ENCODE results near the gene C6orf120. TPM values are rescaled to one million over a fixed set of nuclear protein-coding genes. Genes with fewer than 3 reads are reported as not detected.

The C6orf120 gene
- total and polyA plus RNA-seq, 2 donors (not counting 1 experiment from before 2014, with no cell fraction given) = 9.7 to 27.1 TPM

DNA sequence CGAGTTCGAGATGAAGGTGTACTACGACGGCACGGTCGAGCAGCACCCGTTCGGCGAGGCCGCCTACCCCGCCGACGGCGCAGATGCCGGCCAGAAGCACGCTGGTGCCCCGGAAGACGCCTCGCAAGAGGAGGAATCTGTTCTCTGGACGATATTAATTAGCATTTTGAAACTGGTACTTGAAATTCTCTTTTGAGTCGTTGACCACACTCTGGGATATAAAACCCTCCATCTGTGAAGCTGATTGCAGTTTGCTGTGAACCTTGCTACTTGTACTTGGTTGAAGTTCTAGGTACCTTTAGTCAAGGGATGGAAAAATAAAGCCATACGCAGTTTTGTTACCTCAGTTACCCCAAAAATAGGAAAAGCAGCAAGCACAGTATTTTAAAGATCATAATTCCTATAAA is 917 bp downstream of the C6orf120 start:
- Histone ChIP-seq H3K4me2 (replicated peaks; ENCODE audit: low read depth, low read length, poor library complexity, severe bottlenecking) (peak overlapping the region; percentile 85), H3K4me1 (ENCODE audit: control insufficient read depth in 2 of 2, insufficient read depth in 2 of 2, low read length in 2 of 2) (peaks cover 27 to 44% of the 10 kb centered on the region in 2 donors), H3K9me3 (ENCODE audit: control extremely low read depth in 1 of 3, control insufficient read depth in 2 of 3, insufficient read depth in 1 of 3, low read length in 2 of 3) (no peaks in the 10 kb centered on the region), H2AFZ (ENCODE audit: insufficient read depth, low read depth, low read length, poor library complexity, severe bottlenecking) (peak overlapping the region; percentile 97), H3K27me3 (replicated peaks in 1 of 4; ENCODE audit: control extremely low read depth in 1 of 4, control insufficient read depth in 3 of 4, insufficient read depth in 4 of 4, low read length in 3 of 4) (no peaks in the 10 kb centered on the region), H3K79me2 (ENCODE audit: control insufficient read depth, insufficient read depth, low read length) (peaks cover 40% of the 10 kb centered on the region), H3K9ac (ENCODE audit: low read length) (peak overlapping the region; percentile 92), H3K27ac (ENCODE audit: low read length in 2 of 2) (peak overlapping the region; percentile 86 to 95), H3K4me3 (ENCODE audit: control extremely low read depth in 1 of 5, extremely low read depth in 1 of 5, insufficient read depth in 1 of 5, low read depth in 2 of 5, low read length in 4 of 5) (peak overlapping the region; percentile 61 to 95 (median 85)), H4K20me1 (ENCODE audit: control insufficient read depth, insufficient read depth, low read length, poor library complexity, severe bottlenecking) (no peaks in the 10 kb centered on the region), H3K36me3 (replicated peaks in 1 of 2; ENCODE audit: control extremely low read depth in 1 of 2, control insufficient read depth in 1 of 2, extremely low read depth in 1 of 2, insufficient read depth in 2 of 2, low read length in 1 of 2) (peaks cover 6 to 7% of the 10 kb centered on the region in 2 experiments)
- intact Hi-C loops (cut with micrococcal nuclease) = loop anchor here (1.0 to 10.0 kb wide), 5 partner anchors 20 to 881 kb away; partner anchors contain the start of genes DYNLT2, ERMARD, PDCD2 and TBP
- TF ChIP-seq, protein P1, sequence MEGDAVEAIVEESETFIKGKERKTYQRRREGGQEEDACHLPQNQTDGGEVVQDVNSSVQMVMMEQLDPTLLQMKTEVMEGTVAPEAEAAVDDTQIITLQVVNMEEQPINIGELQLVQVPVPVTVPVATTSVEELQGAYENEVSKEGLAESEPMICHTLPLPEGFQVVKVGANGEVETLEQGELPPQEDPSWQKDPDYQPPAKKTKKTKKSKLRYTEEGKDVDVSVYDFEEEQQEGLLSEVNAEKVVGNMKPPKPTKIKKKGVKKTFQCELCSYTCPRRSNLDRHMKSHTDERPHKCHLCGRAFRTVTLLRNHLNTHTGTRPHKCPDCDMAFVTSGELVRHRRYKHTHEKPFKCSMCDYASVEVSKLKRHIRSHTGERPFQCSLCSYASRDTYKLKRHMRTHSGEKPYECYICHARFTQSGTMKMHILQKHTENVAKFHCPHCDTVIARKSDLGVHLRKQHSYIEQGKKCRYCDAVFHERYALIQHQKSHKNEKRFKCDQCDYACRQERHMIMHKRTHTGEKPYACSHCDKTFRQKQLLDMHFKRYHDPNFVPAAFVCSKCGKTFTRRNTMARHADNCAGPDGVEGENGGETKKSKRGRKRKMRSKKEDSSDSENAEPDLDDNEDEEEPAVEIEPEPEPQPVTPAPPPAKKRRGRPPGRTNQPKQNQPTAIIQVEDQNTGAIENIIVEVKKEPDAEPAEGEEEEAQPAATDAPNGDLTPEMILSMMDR (IDR thresholded peaks at IDR 0.05) = no peak
- TF ChIP-seq EZH2 (IDR thresholded peaks at IDR 0.05; ENCODE audit: borderline replicate concordance, insufficient read depth, low read depth, low read length, poor library complexity, severe bottlenecking) = no peak
- ChIA-PET POLR2A (interaction anchor here (2.5 to 3.0 kb wide), 2 partner anchors 20 to 49 kb away, joined by 20 to 28 read pairs; partner anchors contain the start of genes DYNLT2 and ERMARD), CTCF (interaction anchor here (1.2 to 2.1 kb wide), 3 partner anchors 19 to 52 kb away, joined by 3 to 8 read pairs (median 3); no protein-coding TSS in a partner anchor)
- H3K27ac Mint-ChIP-seq = peak overlapping the region; percentile 91
- peaks cover 55% of the 10 kb centered on the region for H3K4me1 Mint-ChIP-seq
- no peaks in the 10 kb centered on the region for H3K9me3 Mint-ChIP-seq (ENCODE audit: insufficient read depth)
- H3K4me3 Mint-ChIP-seq = peak overlapping the region; percentile 95
- no peak for DNase-seq
- H3K27me3 Mint-ChIP-seq = no peaks in the 10 kb centered on the region
- 11% methylated on average over 17 of the region's 22 CpGs for WGBS (ENCODE audit: insufficient coverage)
- no peak for ATAC-seq (ENCODE audit: low read depth)

DNA sequence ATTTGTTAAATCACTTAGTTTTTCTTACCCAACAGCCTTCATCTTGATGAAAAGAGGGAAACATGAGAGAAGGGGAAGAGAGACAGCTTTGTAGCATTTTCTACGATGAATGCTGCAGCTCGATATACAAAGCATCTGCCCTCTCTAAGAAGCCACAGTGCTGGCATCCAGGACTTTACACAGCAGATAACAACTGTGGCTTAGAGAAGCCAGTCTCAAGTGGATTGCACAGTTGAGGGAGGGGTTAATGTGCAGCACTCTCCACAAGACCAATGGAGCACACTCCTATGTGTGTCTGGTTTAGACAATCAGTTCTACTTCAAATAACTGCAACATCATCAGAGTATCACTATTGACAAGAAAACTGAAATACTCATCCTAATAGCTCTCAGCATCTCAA is 5.8 kb downstream of the C6orf120 start:
- Histone ChIP-seq H3K27me3 (replicated peaks in 1 of 4; ENCODE audit: control extremely low read depth in 1 of 4, control insufficient read depth in 3 of 4, insufficient read depth in 4 of 4, low read length in 3 of 4) (no peaks in the 10 kb centered on the region), H3K4me3 (ENCODE audit: control extremely low read depth in 1 of 5, extremely low read depth in 1 of 5, insufficient read depth in 1 of 5, low read depth in 2 of 5, low read length in 4 of 5) (no peak overlapping the region), H4K20me1 (ENCODE audit: control insufficient read depth, insufficient read depth, low read length, poor library complexity, severe bottlenecking) (no peaks in the 10 kb centered on the region), H3K4me2 (replicated peaks; ENCODE audit: low read depth, low read length, poor library complexity, severe bottlenecking) (no peak overlapping the region), H3K79me2 (ENCODE audit: control insufficient read depth, insufficient read depth, low read length) (peaks cover 24% of the 10 kb centered on the region), H3K9me3 (ENCODE audit: control extremely low read depth in 1 of 3, control insufficient read depth in 2 of 3, insufficient read depth in 1 of 3, low read length in 2 of 3) (no peaks in the 10 kb centered on the region), H3K9ac (ENCODE audit: low read length) (no peak overlapping the region), H3K27ac (ENCODE audit: low read length in 2 of 2) (peak overlapping the region in 1 of 2 donors; percentile 10), H2AFZ (ENCODE audit: insufficient read depth, low read depth, low read length, poor library complexity, severe bottlenecking) (no peak overlapping the region), H3K36me3 (replicated peaks in 1 of 2; ENCODE audit: control extremely low read depth in 1 of 2, control insufficient read depth in 1 of 2, extremely low read depth in 1 of 2, insufficient read depth in 2 of 2, low read length in 1 of 2) (peaks cover 8 to 22% of the 10 kb centered on the region in 2 experiments), H3K4me1 (ENCODE audit: control insufficient read depth in 2 of 2, insufficient read depth in 2 of 2, low read length in 2 of 2) (peaks cover 17 to 35% of the 10 kb centered on the region in 2 donors)
- H3K27me3 Mint-ChIP-seq = no peaks in the 10 kb centered on the region
- H3K27ac Mint-ChIP-seq = no peak overlapping the region
- intact Hi-C loops (cut with micrococcal nuclease) = loop anchor here (10.0 kb wide), 1 partner anchor 123 kb away; no protein-coding TSS in a partner anchor
- H3K4me3 Mint-ChIP-seq = no peak overlapping the region
- TF ChIP-seq, protein P1 (IDR thresholded peaks at IDR 0.05) = no peak
- no peak for TF ChIP-seq EZH2 (IDR thresholded peaks at IDR 0.05; ENCODE audit: borderline replicate concordance, insufficient read depth, low read depth, low read length, poor library complexity, severe bottlenecking)
- ATAC-seq (ENCODE audit: low read depth) (no peak), DNase-seq (no peak)
- ChIA-PET POLR2A (no interaction called here), CTCF (no interaction called here)
- H3K9me3 Mint-ChIP-seq (ENCODE audit: insufficient read depth) = no peaks in the 10 kb centered on the region
- H3K4me1 Mint-ChIP-seq = peaks cover 48% of the 10 kb centered on the region
- WGBS (ENCODE audit: insufficient coverage) = no CpG with 5 or more reads among the region's 2 CpGs

Measured in B cell (primary cell).